Peyer's patch (tissue), 4 donors: ENCODE results near the gene ABLIM2. TPM values are rescaled to one million over a fixed set of nuclear protein-coding genes. Genes with fewer than 3 reads are reported as not detected.
A peak's percentile ranks its signal among the peaks of the same experiment; 100 is the strongest.

Experiments used
- DNase-seq, 3 donors: peaks; one replicate each; pipeline ENCODE4 v3.0.0-alpha.2; 2017 to 2019
- H3K27ac ChIP-seq, 4 donors: fragments of 200-600 bp; sonication (generic); one replicate each; pipeline ENCODE4 v1.5.1; 2016 to 2019
- H3K27me3 ChIP-seq, 2 donors: fragments of 200-600 bp; sonication (generic); one replicate each; pipeline ENCODE4 v1.5.1; 2019
- H3K36me3 ChIP-seq, 3 donors: fragments of 200-600 bp; sonication (generic); one replicate each; pipeline ENCODE4 v1.5.1; 2016 to 2019
- H3K4me1 ChIP-seq, 4 donors: fragments of 200-600 bp; sonication (generic); one replicate each; pipeline ENCODE4 v1.5.1; 2016 to 2019
- H3K4me3 ChIP-seq, 4 donors: fragments of 200-600 bp; sonication (generic); 1 replicate in 3 of 4; 2 replicates in 1 of 4; pipeline ENCODE4 v1.5.1; 2016 to 2019; ENCODE audit warnings: mild to moderate bottlenecking in 1 of 4
- H3K9me3 ChIP-seq, 4 donors: fragments of 200-600 bp; sonication (generic); one replicate each; pipeline ENCODE4 v1.5.1; 2016 to 2019; ENCODE audit warnings: mild to moderate bottlenecking in 1 of 4
- CTCF ChIP-seq, 6 experiments: fragments of 450-650 bp in 4 of 6; fragments of 200-600 bp in 2 of 6; sonication (generic) in 1 of 6; IDR thresholded peaks; one replicate each; pipeline ENCODE4 v1.5.1; 2017 to 2019; ENCODE audit warnings: antibody characterized with exemption in 6 of 6, mild to moderate bottlenecking in 3 of 6, moderate library complexity in 1 of 6
- POLR2A ChIP-seq, 2 donors: fragments of 450-650 bp; IDR thresholded peaks; one replicate each; pipeline ENCODE4 v1.5.1; 2017; ENCODE audit warnings: antibody characterized with exemption in 2 of 2, mild to moderate bottlenecking in 2 of 2, moderate library complexity in 2 of 2
- total RNA-seq, 4 donors: library from RNA; depleted of rRNA; stranded (reverse); fragments of >200 nt; gene quantifications; one replicate each; pipeline ENCODE4 v1.1.0, GENCODE V29; 2016

Gene ABLIM2
- total RNA-seq, 4 donors from 2014 or later, result 9.0 to 24.2 (median 11.7) TPM

- Histone ChIP-seq H3K27me3 (no peaks in the 10 kb centered on the region), H3K4me3 (no peak overlapping the region), H3K4me1 (peaks cover 0 to 13% (median 0%) of the 10 kb centered on the region in 4 donors), H3K36me3 (no peaks in the 10 kb centered on the region), H3K27ac (no peak overlapping the region), H3K9me3 (no peaks in the 10 kb centered on the region)
- DNase-seq, result no peak
- no peak for TF ChIP-seq POLR2A (IDR thresholded peaks at IDR 0.05)
- no peak for TF ChIP-seq CTCF (IDR thresholded peaks at IDR 0.05)
Observed at GRCh38 chr4:8104491-8105305, 53.9 kb downstream of the ABLIM2 start.

- H3K27me3 ChIP-seq, result no peaks in the 10 kb centered on the region
- peaks cover 0 to 13% (median 0%) of the 10 kb centered on the region in 4 donors for H3K4me1 ChIP-seq
- H3K9me3 ChIP-seq, result no peaks in the 10 kb centered on the region
- DNase-seq, result no peak
- no peak for TF ChIP-seq POLR2A (IDR thresholded peaks at IDR 0.05)
- no peak for TF ChIP-seq CTCF (IDR thresholded peaks at IDR 0.05)
- H3K36me3 ChIP-seq, result no peaks in the 10 kb centered on the region
- H3K27ac ChIP-seq, result no peak overlapping the region
- no peak overlapping the region for H3K4me3 ChIP-seq
Observed at GRCh38 chr4:8103421-8104390, 54.9 kb downstream of the ABLIM2 start.

GRCh38 chr4:8102831-8103230 is 55.8 kb downstream of the ABLIM2 start:
- TF ChIP-seq POLR2A (IDR thresholded peaks at IDR 0.05) (no peak), CTCF (IDR thresholded peaks at IDR 0.05) (no peak)
- Histone ChIP-seq H3K4me3 (no peak overlapping the region), H3K9me3 (no peaks in the 10 kb centered on the region), H3K27me3 (no peaks in the 10 kb centered on the region), H3K36me3 (no peaks in the 10 kb centered on the region), H3K4me1 (peaks cover 0 to 13% (median 0%) of the 10 kb centered on the region in 4 donors), H3K27ac (no peak overlapping the region)
- DNase-seq, result no peak

- H3K27ac ChIP-seq, result no peak overlapping the region
- DNase-seq, result no peak
- no peaks in the 10 kb centered on the region for H3K27me3 ChIP-seq
- no peaks in the 10 kb centered on the region for H3K9me3 ChIP-seq
- peaks cover 0 to 13% (median 0%) of the 10 kb centered on the region in 4 donors for H3K4me1 ChIP-seq
- H3K4me3 ChIP-seq, result no peak overlapping the region
- TF ChIP-seq CTCF (IDR thresholded peaks at IDR 0.05) (no peak), POLR2A (IDR thresholded peaks at IDR 0.05) (no peak)
- no peaks in the 10 kb centered on the region for H3K36me3 ChIP-seq
Observed at GRCh38 chr4:8102076-8102355, 56.6 kb downstream of the ABLIM2 start.

- peak in 2 of 3 donors; percentile 81 to 83 for DNase-seq
- TF ChIP-seq POLR2A (IDR thresholded peaks at IDR 0.05) (no peak), CTCF (IDR thresholded peaks at IDR 0.05) (no peak)
- Histone ChIP-seq H3K36me3 (no peaks in the 10 kb centered on the region), H3K27ac (peak overlapping the region in 2 of 4 donors; percentile 26 to 35), H3K27me3 (no peaks in the 10 kb centered on the region), H3K4me1 (peaks cover 0 to 13% (median 0%) of the 10 kb centered on the region in 4 donors), H3K4me3 (no peak overlapping the region), H3K9me3 (no peaks in the 10 kb centered on the region)
Observed at GRCh38 chr4:8101213-8102075, 57.2 kb downstream of the ABLIM2 start.
